Left ventricle myocardium inferior (tissue), 1 donor: ENCODE data around the gene CACNA1G. TPM values are rescaled to one million over a fixed set of nuclear protein-coding genes. Genes with fewer than 3 reads are reported as not detected.
A peak's percentile ranks its signal among the peaks of the same experiment; 100 is the strongest.

ENCODE experiments used
- DNase-seq: peaks from one replicate; pipeline ENCODE4 v3.0.0-alpha.2; 2020
- H3K27ac ChIP-seq: fragments of 200-600 bp; replicated peaks from 2 replicates; pipeline ENCODE4 v1.8.0; 2021
- H3K27me3 ChIP-seq: fragments of 200-600 bp; 2 replicates; pipeline ENCODE4 v1.8.0; 2021; ENCODE audit warnings: low read depth
- H3K36me3 ChIP-seq: fragments of 200-600 bp; 2 replicates; pipeline ENCODE4 v1.8.0; 2021
- H3K4me1 ChIP-seq: fragments of 200-600 bp; 2 replicates; pipeline ENCODE4 v1.8.0; 2021
- H3K4me3 ChIP-seq: fragments of 200-600 bp; 2 replicates; pipeline ENCODE4 v1.8.0; 2021; ENCODE audit warnings: mild to moderate bottlenecking, moderate library complexity
- H3K9me3 ChIP-seq: fragments of 200-600 bp; replicated peaks from 2 replicates; pipeline ENCODE4 v1.8.0; 2021
- CTCF ChIP-seq: fragments of 200-600 bp; IDR thresholded peaks from 2 replicates; pipeline ENCODE4 v1.8.0; 2021; ENCODE audit warnings: antibody characterized with exemption, mild to moderate bottlenecking, borderline replicate concordance
- intact Hi-C: fragments of 100-400 bp; cut with micrococcal nuclease; formaldehyde crosslinking; loops from one replicate; pipeline ENCODE4 v1.11.0; 2022
- total RNA-seq: library from RNA; stranded (reverse); fragmentation: NEBNext Ultra II Directional; extraction: Animal tissue kit (Norgen Biotek cat#: 25700); gene quantifications from one replicate; pipeline ENCODE4 v1.2.1, GENCODE V29; 2021
- donor health status: DM: no; HTN: yes; CAD: no; lungs with severe emphysema.

CACNA1G gene
- total RNA-seq, 1 donor from 2014 or later: 0.58 TPM

GRCh38 chr17:50537721-50538548 lies 22.6 kb upstream of the CACNA1G start:
- H3K27me3 ChIP-seq: peaks cover 17% of the 10 kb centered on the region
- peaks cover 45% of the 10 kb centered on the region for H3K4me1 ChIP-seq
- peaks cover 30% of the 10 kb centered on the region for H3K36me3 ChIP-seq
- H3K4me3 ChIP-seq: no peak overlapping the region
- DNase-seq: no peak
- no peaks in the 10 kb centered on the region for H3K9me3 ChIP-seq
- no peak overlapping the region for H3K27ac ChIP-seq
- TF ChIP-seq CTCF: no peak
- intact Hi-C loops: no loop called here

DNA sequence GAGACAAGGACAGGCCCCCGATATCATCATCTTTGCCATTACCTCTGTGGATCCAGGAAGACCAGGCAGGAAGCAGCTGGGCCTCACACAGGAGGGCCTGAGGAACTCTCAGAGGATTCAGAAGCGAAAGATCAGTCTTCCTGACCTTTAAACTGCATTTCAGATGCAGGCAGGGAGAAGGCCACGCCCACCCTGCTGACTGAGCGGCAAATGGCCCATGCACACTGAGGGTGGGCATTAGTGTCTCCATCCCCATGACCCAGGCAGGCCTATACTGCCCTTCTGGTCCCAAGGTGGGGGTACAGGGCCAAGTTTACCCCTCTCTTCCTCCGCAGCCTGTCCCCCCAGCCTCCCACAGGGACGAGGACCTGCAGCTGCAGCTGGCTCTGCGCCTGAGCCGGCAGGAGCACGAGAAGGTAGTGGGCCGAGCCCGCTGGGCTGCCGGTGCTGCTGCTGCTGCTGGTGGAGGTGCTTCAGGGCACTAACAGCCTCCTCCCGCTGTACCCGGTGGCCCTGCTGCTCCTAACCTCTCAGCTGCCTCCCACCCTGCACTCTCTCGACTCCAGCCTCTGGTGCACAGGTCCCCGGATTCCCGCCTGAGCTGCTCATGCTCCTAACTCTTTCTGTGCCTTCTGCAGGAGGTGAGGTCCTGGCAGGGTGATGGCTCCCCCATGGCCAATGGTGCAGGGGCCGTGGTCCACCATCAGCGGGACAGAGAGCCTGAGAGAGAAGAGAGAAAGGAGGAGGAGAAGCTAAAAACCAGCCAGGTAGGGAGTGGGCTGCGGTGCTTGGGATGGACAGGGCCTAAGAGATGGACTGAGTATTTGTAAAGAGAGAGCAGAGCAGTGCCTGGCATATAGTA lies 21.7 kb upstream of the CACNA1G start:
- Histone ChIP-seq H3K9me3 (no peaks in the 10 kb centered on the region), H3K4me3 (no peak overlapping the region), H3K36me3 (peaks cover 30% of the 10 kb centered on the region), H3K27ac (no peak overlapping the region), H3K27me3 (peaks cover 8% of the 10 kb centered on the region), H3K4me1 (peaks cover 44% of the 10 kb centered on the region)
- intact Hi-C loops: no loop called here
- TF ChIP-seq CTCF: no peak
- DNase-seq: no peak

GRCh38 chr17:50539762-50540559 lies 20.6 kb upstream of the CACNA1G start:
- DNase-seq: no peak
- intact Hi-C loops: loop anchor here (10.0 kb wide), 2 partner anchors 55 to 305 kb away; no protein-coding TSS in a partner anchor
- H3K9me3 ChIP-seq: no peaks in the 10 kb centered on the region
- no peak for TF ChIP-seq CTCF
- peaks cover 30% of the 10 kb centered on the region for H3K36me3 ChIP-seq
- no peak overlapping the region for H3K4me3 ChIP-seq
- H3K27me3 ChIP-seq: no peaks in the 10 kb centered on the region
- H3K27ac ChIP-seq: no peak overlapping the region
- H3K4me1 ChIP-seq: peaks cover 34% of the 10 kb centered on the region

DNA sequence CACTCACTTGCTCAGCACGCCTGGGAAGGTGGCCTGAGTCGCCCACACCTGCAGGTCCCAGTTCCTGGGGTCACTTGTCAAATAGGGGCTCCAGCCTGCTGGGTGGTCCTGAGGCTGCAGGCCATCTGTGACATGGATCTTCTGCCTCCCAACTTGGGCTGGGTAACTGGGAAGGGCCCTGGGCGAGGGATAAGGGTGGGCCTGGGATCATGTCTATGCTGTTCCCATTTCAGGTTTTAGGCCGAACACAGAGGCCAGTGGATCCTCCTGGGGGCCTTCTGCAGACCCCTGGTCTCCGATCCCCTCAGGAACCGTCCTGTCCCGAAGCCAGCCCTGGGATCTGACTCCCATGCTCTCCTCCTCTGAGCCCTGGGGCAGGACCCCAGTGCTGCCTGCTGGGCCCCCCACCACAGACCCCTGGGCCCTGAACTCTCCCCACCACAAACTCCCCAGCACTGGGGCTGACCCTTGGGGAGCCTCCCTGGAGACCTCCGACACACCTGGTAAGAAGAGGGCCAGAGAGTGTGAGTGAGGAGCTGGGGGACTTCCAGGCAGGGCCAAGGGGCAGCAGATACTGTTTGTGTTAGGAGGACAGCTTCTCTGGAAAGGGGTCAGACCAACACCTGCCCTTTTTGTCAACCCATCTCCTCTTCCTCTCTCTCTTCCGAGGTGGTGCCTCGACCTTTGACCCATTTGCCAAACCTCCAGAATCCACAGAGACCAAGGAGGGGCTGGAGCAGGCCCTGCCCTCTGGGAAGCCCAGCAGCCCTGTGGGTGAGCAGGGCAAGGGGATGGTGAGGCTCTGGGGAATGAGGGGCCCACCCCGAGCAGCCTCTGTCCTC lies 19.7 kb upstream of the CACNA1G start:
- H3K4me1 ChIP-seq: peaks cover 29% of the 10 kb centered on the region
- intact Hi-C loops: loop anchor here (10.0 kb wide), 2 partner anchors 56 to 304 kb away; no protein-coding TSS in a partner anchor

More for the DNA sequence above, 19.7 kb upstream of the CACNA1G start:
- peak overlapping the region; percentile 64 for H3K4me3 ChIP-seq
- no peak for DNase-seq
- H3K9me3 ChIP-seq: no peaks in the 10 kb centered on the region
- H3K27me3 ChIP-seq: no peaks in the 10 kb centered on the region
- peaks cover 30% of the 10 kb centered on the region for H3K36me3 ChIP-seq
- TF ChIP-seq CTCF: no peak
- H3K27ac ChIP-seq: peak overlapping the region; percentile 73
